Right kidney (tissue), 9 donors: Measurements from ENCODE around the gene ETV1.

Experiments
- DNase-seq: peaks from one replicate; pipeline ENCODE4 v3.0.0-alpha.2; 2016
- long read RNA-seq, 8 donors: transcript quantifications; one replicate each; lab custom pipeline, GENCODE V29; 2026

Gene ETV1
- long read RNA-seq, donor 1 = 0 reads
- long read RNA-seq, donor 2, partial matches to known transcripts = 0 of 2 reads
- long read RNA-seq, donor 2, other reads (novel, unspliced or antisense) = 0 of 2 reads
- long read RNA-seq, donor 3 = 0 reads
- long read RNA-seq, donor 4, partial matches to known transcripts = 6 of 7 reads
- long read RNA-seq, donor 4, other reads (novel, unspliced or antisense) = 0 of 7 reads
- long read RNA-seq, donor 5 = 0 reads
- long read RNA-seq, donor 6 = 0 reads
- long read RNA-seq, donor 7, partial matches to known transcripts = 0 of 1 reads
- long read RNA-seq, donor 7, other reads (novel, unspliced or antisense) = 0 of 1 reads
- long read RNA-seq, donor 8 = 0 reads

GRCh38 chr7:13989126-13989948, at the start of gene ETV1:
TSS of gene ETV1 (minus strand) at chr7:13989666. CDS start at chr7:13989052, 614 bp downstream.
- DNase-seq = peak; percentile 89

GRCh38 chr7:14024406-14024805, 34.9 kb upstream of the ETV1 start:
- no peak for DNase-seq

GRCh38 chr7:14023838-14024237, 34.4 kb upstream of the ETV1 start:
- DNase-seq = no peak

GRCh38 chr7:14023342-14023741, 33.9 kb upstream of the ETV1 start:
- no peak for DNase-seq

GRCh38 chr7:14021069-14021468, 31.6 kb upstream of the ETV1 start:
- DNase-seq = no peak

GRCh38 chr7:14020339-14020900, 31.0 kb upstream of the ETV1 start:
- no peak for DNase-seq

GRCh38 chr7:14018751-14019150, 29.3 kb upstream of the ETV1 start:
- no peak for DNase-seq

- no peak for DNase-seq
Observed at GRCh38 chr7:14016950-14017349, 27.5 kb upstream of the ETV1 start.

- no peak for DNase-seq
Observed at GRCh38 chr7:14013898-14014297, 24.4 kb upstream of the ETV1 start.

GRCh38 chr7:14009453-14010418, 20.3 kb upstream of the ETV1 start:
- DNase-seq = no peak

- DNase-seq = no peak
Observed at GRCh38 chr7:14001139-14001538, 11.7 kb upstream of the ETV1 start.

- DNase-seq = no peak
Observed at GRCh38 chr7:14000247-14000646, 10.8 kb upstream of the ETV1 start.

- DNase-seq = no peak
Observed at GRCh38 chr7:13998866-13999265, 9.4 kb upstream of the ETV1 start.

- DNase-seq = no peak
Observed at GRCh38 chr7:13992596-13992964, 3.1 kb upstream of the ETV1 start.

GRCh38 chr7:13991791-13992595, 2.5 kb upstream of the ETV1 start:
- no peak for DNase-seq

- peak; percentile 93 for DNase-seq
Observed at GRCh38 chr7:13990984-13991790, 1.7 kb upstream of the ETV1 start.

- DNase-seq = peak; percentile 82
Observed at GRCh38 chr7:13990319-13990983, 985 bp upstream of the ETV1 start.

GRCh38 chr7:13989949-13990305, 461 bp upstream of the ETV1 start:
- no peak for DNase-seq

- DNase-seq = peak; percentile 37
Observed at GRCh38 chr7:13988731-13989125, 738 bp downstream of the ETV1 start.

GRCh38 chr7:13988065-13988464, 1.4 kb downstream of the ETV1 start:
- peak; percentile 44 for DNase-seq
